Measurements from ENCODE around the gene OSCP1. TPM values are rescaled to one million over a fixed set of nuclear protein-coding genes. Genes with fewer than 3 reads are reported as not detected.

OSCP1 gene
- total and polyA plus RNA-seq, 2 experiments from 2014 or later = 2.2 to 2.6 TPM

- TF ChIP-seq, protein P1, sequence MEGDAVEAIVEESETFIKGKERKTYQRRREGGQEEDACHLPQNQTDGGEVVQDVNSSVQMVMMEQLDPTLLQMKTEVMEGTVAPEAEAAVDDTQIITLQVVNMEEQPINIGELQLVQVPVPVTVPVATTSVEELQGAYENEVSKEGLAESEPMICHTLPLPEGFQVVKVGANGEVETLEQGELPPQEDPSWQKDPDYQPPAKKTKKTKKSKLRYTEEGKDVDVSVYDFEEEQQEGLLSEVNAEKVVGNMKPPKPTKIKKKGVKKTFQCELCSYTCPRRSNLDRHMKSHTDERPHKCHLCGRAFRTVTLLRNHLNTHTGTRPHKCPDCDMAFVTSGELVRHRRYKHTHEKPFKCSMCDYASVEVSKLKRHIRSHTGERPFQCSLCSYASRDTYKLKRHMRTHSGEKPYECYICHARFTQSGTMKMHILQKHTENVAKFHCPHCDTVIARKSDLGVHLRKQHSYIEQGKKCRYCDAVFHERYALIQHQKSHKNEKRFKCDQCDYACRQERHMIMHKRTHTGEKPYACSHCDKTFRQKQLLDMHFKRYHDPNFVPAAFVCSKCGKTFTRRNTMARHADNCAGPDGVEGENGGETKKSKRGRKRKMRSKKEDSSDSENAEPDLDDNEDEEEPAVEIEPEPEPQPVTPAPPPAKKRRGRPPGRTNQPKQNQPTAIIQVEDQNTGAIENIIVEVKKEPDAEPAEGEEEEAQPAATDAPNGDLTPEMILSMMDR (conservative IDR thresholded peaks at IDR 0.05; ENCODE audit: low read depth in 2 of 2) = no peak
- TF ChIP-seq JUNB (IDR thresholded peaks at IDR 0.05; ENCODE audit: unreplicated experiment) (no peak), POLR2AphosphoS5 (IDR thresholded peaks at IDR 0.05; ENCODE audit: low read depth) (no peak), ZNF331 (CRISPR knock-in tag; IDR thresholded peaks at IDR 0.05; ENCODE audit: low read depth) (no peak)
- TF ChIP-seq, protein P2, sequence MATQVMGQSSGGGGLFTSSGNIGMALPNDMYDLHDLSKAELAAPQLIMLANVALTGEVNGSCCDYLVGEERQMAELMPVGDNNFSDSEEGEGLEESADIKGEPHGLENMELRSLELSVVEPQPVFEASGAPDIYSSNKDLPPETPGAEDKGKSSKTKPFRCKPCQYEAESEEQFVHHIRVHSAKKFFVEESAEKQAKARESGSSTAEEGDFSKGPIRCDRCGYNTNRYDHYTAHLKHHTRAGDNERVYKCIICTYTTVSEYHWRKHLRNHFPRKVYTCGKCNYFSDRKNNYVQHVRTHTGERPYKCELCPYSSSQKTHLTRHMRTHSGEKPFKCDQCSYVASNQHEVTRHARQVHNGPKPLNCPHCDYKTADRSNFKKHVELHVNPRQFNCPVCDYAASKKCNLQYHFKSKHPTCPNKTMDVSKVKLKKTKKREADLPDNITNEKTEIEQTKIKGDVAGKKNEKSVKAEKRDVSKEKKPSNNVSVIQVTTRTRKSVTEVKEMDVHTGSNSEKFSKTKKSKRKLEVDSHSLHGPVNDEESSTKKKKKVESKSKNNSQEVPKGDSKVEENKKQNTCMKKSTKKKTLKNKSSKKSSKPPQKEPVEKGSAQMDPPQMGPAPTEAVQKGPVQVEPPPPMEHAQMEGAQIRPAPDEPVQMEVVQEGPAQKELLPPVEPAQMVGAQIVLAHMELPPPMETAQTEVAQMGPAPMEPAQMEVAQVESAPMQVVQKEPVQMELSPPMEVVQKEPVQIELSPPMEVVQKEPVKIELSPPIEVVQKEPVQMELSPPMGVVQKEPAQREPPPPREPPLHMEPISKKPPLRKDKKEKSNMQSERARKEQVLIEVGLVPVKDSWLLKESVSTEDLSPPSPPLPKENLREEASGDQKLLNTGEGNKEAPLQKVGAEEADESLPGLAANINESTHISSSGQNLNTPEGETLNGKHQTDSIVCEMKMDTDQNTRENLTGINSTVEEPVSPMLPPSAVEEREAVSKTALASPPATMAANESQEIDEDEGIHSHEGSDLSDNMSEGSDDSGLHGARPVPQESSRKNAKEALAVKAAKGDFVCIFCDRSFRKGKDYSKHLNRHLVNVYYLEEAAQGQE (IDR thresholded peaks at IDR 0.05; ENCODE audit: unreplicated experiment) = no peak
Observed at GRCh38 chr1:36465731-36466369, 15.6 kb upstream of the OSCP1 start (continued).

DNA sequence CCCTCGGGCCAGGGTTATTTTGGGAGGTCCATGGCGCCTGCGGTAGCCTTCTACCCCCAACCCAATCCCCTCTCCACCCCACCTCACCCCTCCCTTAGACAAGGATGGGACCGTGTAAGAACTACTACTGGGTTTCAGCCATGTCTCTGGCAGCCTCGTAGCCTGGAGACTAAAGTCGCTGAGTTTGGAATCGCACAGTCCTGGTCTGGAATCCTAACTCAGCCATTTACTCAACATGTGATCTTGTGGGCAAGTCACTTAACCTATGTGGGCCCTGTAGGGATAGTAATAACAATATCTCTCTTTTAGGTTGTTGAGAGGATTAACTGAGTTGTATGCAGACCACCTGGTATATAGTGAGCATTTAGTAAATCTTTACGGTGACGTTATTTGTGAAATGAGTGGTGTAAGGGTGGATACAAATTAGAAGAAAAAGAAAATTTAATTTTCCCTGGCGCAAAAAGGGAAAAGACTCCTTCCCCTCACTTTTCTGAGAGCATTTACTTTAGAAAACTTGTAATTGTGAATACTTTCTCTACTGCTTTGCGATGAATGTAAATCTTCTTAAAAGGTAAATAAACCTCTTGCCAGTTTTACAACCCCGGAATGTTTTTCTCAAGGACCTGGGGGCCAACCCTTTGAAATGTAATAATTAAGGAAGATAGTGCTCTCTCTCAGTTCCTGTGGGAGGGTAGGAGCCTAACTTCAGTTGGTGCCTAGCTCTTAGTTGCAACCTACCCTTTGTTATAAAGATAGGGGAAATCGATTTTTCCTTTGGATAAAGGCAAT is 14.5 kb upstream of the OSCP1 start:
- Histone ChIP-seq H3K4me2 (peak overlapping the region; percentile 75), H3K4me1 (ENCODE audit: insufficient read depth) (peaks cover 12% of the 10 kb centered on the region; the same call in 1 of the 2 replicates), H3K79me2 (replicated peaks; ENCODE audit: insufficient read depth) (peaks cover 7% of the 10 kb centered on the region; the same call in 1 of the 2 replicates), H3F3A (replicated peaks; ENCODE audit: low read depth) (peaks cover 5% of the 10 kb centered on the region), H4K20me1 (replicated peaks; ENCODE audit: insufficient read depth) (0 out of 2 replicates have a peak, but pooled peaks cover 5% of the 10 kb centered on the region), H2AFZ (no peak overlapping the region; the same call in 1 of the 2 replicates), H3K27me3 (ENCODE audit: insufficient read depth) (peaks cover 50% of the 10 kb centered on the region), H3K36me3 (ENCODE audit: insufficient read depth) (peaks cover 12% of the 10 kb centered on the region; the same call in 1 of the 2 replicates), H3K27ac (ENCODE audit: low read depth) (peak overlapping the region; percentile 40; the same call in 1 of the 2 replicates), H3K4me3 (peak overlapping the region; percentile 99), H3K9me2 (ENCODE audit: insufficient read depth) (no peaks in the 10 kb centered on the region)
- H3K27me3 Mint-ChIP-seq (ENCODE audit: insufficient read depth, low read depth, poor library complexity) = peaks cover 42% of the 10 kb centered on the region
- peak; percentile 67 for DNase-seq (ENCODE audit: low spot score)
- peak; percentile 77 for ATAC-seq
- H3K9me3 Mint-ChIP-seq = no peaks in the 10 kb centered on the region
- H3K27ac Mint-ChIP-seq = peak overlapping the region; percentile 98
- peak overlapping the region; percentile 97 for H3K4me3 Mint-ChIP-seq
- peaks cover 23% of the 10 kb centered on the region for H3K4me1 Mint-ChIP-seq
- peaks cover 30% of the 10 kb centered on the region for H3K36me3 Mint-ChIP-seq (ENCODE audit: low read depth)
- no peak for TF ChIP-seq POLR2AphosphoS5 (IDR thresholded peaks at IDR 0.05; ENCODE audit: low read depth)
- TF ChIP-seq ETS1 (IDR thresholded peaks at IDR 0.05) = no peak
- TF ChIP-seq, protein P3, sequence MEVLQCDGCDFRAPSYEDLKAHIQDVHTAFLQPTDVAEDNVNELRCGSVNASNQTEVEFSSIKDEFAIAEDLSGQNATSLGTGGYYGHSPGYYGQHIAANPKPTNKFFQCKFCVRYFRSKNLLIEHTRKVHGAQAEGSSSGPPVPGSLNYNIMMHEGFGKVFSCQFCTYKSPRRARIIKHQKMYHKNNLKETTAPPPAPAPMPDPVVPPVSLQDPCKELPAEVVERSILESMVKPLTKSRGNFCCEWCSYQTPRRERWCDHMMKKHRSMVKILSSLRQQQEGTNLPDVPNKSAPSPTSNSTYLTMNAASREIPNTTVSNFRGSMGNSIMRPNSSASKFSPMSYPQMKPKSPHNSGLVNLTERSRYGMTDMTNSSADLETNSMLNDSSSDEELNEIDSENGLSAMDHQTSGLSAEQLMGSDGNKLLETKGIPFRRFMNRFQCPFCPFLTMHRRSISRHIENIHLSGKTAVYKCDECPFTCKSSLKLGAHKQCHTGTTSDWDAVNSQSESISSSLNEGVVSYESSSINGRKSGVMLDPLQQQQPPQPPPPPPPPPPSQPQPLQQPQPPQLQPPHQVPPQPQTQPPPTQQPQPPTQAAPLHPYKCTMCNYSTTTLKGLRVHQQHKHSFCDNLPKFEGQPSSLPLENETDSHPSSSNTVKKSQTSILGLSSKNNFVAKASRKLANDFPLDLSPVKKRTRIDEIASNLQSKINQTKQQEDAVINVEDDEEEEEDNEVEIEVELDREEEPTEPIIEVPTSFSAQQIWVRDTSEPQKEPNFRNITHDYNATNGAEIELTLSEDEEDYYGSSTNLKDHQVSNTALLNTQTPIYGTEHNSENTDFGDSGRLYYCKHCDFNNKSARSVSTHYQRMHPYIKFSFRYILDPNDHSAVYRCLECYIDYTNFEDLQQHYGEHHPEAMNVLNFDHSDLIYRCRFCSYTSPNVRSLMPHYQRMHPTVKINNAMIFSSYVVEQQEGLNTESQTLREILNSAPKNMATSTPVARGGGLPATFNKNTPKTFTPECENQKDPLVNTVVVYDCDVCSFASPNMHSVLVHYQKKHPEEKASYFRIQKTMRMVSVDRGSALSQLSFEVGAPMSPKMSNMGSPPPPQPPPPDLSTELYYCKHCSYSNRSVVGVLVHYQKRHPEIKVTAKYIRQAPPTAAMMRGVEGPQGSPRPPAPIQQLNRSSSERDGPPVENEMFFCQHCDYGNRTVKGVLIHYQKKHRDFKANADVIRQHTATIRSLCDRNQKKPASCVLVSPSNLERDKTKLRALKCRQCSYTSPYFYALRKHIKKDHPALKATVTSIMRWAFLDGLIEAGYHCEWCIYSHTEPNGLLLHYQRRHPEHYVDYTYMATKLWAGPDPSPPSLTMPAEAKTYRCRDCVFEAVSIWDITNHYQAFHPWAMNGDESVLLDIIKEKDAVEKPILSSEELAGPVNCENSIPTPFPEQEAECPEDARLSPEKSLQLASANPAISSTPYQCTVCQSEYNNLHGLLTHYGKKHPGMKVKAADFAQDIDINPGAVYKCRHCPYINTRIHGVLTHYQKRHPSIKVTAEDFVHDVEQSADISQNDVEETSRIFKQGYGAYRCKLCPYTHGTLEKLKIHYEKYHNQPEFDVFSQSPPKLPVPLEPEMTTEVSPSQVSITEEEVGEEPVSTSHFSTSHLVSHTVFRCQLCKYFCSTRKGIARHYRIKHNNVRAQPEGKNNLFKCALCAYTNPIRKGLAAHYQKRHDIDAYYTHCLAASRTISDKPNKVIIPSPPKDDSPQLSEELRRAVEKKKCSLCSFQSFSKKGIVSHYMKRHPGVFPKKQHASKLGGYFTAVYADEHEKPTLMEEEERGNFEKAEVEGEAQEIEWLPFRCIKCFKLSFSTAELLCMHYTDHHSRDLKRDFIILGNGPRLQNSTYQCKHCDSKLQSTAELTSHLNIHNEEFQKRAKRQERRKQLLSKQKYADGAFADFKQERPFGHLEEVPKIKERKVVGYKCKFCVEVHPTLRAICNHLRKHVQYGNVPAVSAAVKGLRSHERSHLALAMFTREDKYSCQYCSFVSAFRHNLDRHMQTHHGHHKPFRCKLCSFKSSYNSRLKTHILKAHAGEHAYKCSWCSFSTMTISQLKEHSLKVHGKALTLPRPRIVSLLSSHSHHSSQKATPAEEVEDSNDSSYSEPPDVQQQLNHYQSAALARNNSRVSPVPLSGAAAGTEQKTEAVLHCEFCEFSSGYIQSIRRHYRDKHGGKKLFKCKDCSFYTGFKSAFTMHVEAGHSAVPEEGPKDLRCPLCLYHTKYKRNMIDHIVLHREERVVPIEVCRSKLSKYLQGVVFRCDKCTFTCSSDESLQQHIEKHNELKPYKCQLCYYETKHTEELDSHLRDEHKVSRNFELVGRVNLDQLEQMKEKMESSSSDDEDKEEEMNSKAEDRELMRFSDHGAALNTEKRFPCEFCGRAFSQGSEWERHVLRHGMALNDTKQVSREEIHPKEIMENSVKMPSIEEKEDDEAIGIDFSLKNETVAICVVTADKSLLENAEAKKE (CRISPR knock-in tag; IDR thresholded peaks at IDR 0.05) = no peak
- TF ChIP-seq CREB1 (CRISPR knock-in tag; IDR thresholded peaks at IDR 0.05; ENCODE audit: low read depth) = no peak
- TF ChIP-seq EZH2 (IDR thresholded peaks at IDR 0.05; ENCODE audit: low read depth, unreplicated experiment) = no peak
